Right lobe of liver (tissue), 4 donors: ENCODE measurements around the gene BCDIN3D.

ENCODE experiments used
- POLR2A ChIP-seq: fragments of 450-650 bp; IDR thresholded peaks from one replicate; pipeline ENCODE4 v1.6.1; 2017; ENCODE audit warnings: antibody characterized with exemption, mild to moderate bottlenecking
- TF ChIP-seq, protein P1 (sequence below), 4 donors: fragments of 200-600 bp in 3 of 4; fragments of 450-650 bp in 1 of 4; IDR thresholded peaks; one replicate each; pipeline versions ENCODE4 v1.5.1 to v1.8.0; 2016 to 2022; ENCODE audit warnings: antibody characterized with exemption in 4 of 4, mild to moderate bottlenecking in 2 of 4
- donor health status: DM: no; HTN: no; CAD: no.
- donor health status: DM: no; HTN: no; CAD: no.
- donor health status: DM: no; HTN: yes; CAD: no.

DNA sequence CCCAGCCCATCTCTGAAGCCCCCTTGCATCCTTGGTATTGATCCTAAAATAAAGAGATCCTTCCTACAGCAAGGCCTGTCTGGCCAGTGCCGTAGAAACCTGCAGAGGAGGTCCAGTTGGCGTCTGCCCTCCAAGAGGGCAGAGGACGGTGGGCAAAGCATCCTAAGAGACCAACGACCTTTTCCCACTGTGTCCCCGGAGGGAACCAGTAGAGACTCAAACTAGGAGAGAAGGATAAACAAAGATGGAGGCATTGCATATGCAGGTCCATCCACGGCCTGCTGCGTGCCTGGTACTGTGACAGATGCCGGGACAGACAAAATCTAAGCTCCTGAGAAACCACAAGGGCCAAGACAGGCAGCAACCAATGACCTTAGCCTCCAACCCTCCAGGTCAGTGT, 18.5 kb downstream of the BCDIN3D start:
- TF ChIP-seq, protein P1, sequence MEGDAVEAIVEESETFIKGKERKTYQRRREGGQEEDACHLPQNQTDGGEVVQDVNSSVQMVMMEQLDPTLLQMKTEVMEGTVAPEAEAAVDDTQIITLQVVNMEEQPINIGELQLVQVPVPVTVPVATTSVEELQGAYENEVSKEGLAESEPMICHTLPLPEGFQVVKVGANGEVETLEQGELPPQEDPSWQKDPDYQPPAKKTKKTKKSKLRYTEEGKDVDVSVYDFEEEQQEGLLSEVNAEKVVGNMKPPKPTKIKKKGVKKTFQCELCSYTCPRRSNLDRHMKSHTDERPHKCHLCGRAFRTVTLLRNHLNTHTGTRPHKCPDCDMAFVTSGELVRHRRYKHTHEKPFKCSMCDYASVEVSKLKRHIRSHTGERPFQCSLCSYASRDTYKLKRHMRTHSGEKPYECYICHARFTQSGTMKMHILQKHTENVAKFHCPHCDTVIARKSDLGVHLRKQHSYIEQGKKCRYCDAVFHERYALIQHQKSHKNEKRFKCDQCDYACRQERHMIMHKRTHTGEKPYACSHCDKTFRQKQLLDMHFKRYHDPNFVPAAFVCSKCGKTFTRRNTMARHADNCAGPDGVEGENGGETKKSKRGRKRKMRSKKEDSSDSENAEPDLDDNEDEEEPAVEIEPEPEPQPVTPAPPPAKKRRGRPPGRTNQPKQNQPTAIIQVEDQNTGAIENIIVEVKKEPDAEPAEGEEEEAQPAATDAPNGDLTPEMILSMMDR (IDR thresholded peaks at IDR 0.05), result no peak
- no peak for TF ChIP-seq POLR2A
